Kidney epithelial cell (primary cell): ENCODE measurements around the gene RASSF3. TPM values are rescaled to one million over a fixed set of nuclear protein-coding genes. Genes with fewer than 3 reads are reported as not detected.

ENCODE experiments used
- DNase-seq: peaks from one replicate; pipeline ENCODE4 v3.0.0-alpha.2; 2010; ENCODE audit warnings: low read depth
- H3K27me3 ChIP-seq: 2 replicates; pipeline ENCODE4 v1.6.0; 2011; ENCODE audit warnings: low read length; ENCODE audit not compliant: control insufficient read depth, insufficient read depth
- H3K36me3 ChIP-seq: 2 replicates; pipeline ENCODE4 v1.5.1; 2011; ENCODE audit warnings: low read length; ENCODE audit not compliant: control insufficient read depth, insufficient read depth
- H3K4me3 ChIP-seq: 2 replicates; pipeline ENCODE4 v1.5.1; 2011; ENCODE audit warnings: low read depth, mild to moderate bottlenecking, control low read depth, low read length
- CTCF ChIP-seq: IDR thresholded peaks from 2 replicates; pipeline ENCODE4 v1.5.1; 2011; ENCODE audit warnings: mild to moderate bottlenecking, moderate library complexity, low read length, control low read depth, inconsistent platforms; ENCODE audit not compliant: insufficient read depth, poor library complexity, severe bottlenecking
- total RNA-seq: library from RNA; depleted of rRNA; stranded (reverse); fragments of >200 nt; gene quantifications from 2 replicates; pipeline ENCODE4 v1.2.3, GENCODE V29; 2015

RASSF3 gene
- total RNA-seq, 1 donor from 2014 or later = 25.7 TPM

- Histone ChIP-seq H3K36me3 (no peaks in the 10 kb centered on the region), H3K4me3 (no peak overlapping the region), H3K27me3 (no peaks in the 10 kb centered on the region)
- no peak for DNase-seq
- no peak for TF ChIP-seq CTCF
These were observed 84.1 kb downstream of the RASSF3 start for GRCh38 chr12:64694130-64695040.

DNA sequence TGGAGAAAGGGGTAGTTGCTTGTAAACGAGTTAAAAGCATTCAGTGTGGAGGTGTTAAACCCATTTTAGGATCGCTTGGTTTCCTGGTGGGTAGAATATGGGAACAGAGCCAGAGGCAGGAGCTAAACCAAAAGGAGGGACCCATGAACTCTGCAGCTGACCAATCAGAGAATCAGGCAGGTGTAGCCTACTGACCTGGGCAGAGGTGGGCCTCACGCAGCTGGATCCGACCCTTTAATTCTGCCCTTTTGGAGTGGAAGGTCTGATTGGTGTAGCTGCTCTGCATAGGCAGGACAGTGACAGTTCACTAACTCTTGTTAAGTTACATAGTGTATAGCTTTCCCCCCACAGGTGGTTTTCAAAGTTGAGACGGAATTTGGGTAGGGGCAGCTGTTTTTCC lies 85.3 kb downstream of the RASSF3 start:
- Histone ChIP-seq H3K27me3 (no peaks in the 10 kb centered on the region), H3K4me3 (no peak overlapping the region), H3K36me3 (no peaks in the 10 kb centered on the region)
- no peak for TF ChIP-seq CTCF
- no peak for DNase-seq

- peak; percentile 14 for TF ChIP-seq CTCF
- no peaks in the 10 kb centered on the region for H3K36me3 ChIP-seq
- DNase-seq = no peak
- no peak overlapping the region for H3K4me3 ChIP-seq
- no peaks in the 10 kb centered on the region for H3K27me3 ChIP-seq
These were observed 85.9 kb downstream of the RASSF3 start for GRCh38 chr12:64696080-64696741.

- no peak for TF ChIP-seq CTCF
- no peaks in the 10 kb centered on the region for H3K27me3 ChIP-seq
- no peak overlapping the region for H3K4me3 ChIP-seq
- no peaks in the 10 kb centered on the region for H3K36me3 ChIP-seq
- DNase-seq = no peak
These were observed 89.3 kb downstream of the RASSF3 start for GRCh38 chr12:64699504-64700115.

GRCh38 chr12:64700532-64700931 lies 90.2 kb downstream of the RASSF3 start:
- Histone ChIP-seq H3K27me3 (no peaks in the 10 kb centered on the region), H3K4me3 (no peak overlapping the region), H3K36me3 (no peaks in the 10 kb centered on the region)
- TF ChIP-seq CTCF = no peak
- DNase-seq = no peak
